ENCODE data around the gene RNU7-1.

RNU7-1 gene

GRCh38 chr12:6919588-6919987 lies 24.0 kb upstream of the RNU7-1 start:
- no peak for FAIRE-seq

- no peak for FAIRE-seq
Observed at GRCh38 chr12:6921539-6921938, 22.1 kb upstream of the RNU7-1 start.

- FAIRE-seq: no peak
Observed at GRCh38 chr12:6921996-6922946, 21.3 kb upstream of the RNU7-1 start.

DNA sequence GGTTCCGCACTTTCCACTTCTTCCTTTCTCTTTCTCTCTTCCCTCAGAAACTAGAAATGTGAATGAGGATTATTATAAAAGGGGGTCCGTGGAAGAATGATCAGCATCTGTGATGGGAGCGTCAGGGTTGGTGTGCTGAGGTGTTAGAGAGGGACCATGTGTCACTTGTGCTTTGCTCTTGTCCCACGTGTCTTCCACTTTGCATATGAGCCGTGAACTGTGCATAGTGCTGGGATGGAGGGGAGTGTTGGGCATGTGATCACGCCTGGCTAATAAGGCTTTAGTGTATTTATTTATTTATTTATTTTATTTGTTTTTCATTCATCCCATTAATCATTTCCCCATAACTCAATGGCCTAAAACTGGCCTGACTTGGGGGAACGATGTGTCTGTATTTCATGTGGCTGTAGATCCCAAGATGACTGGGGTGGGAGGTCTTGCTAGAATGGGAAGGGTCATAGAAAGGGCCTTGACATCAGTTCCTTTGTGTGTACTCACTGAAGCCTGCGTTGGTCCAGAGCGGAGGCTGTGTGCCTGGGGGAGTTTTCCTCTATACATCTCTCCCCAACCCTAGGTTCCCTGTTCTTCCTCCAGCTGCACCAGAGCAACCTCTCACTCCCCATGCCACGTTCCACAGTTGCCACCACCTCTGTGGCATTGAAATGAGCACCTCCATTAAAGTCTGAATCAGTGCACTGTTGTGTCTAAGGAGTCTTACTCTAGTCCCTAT lies 20.4 kb upstream of the RNU7-1 start:
- no peak for FAIRE-seq

- no peak for FAIRE-seq
Observed at GRCh38 chr12:6923851-6924250, 19.8 kb upstream of the RNU7-1 start.

- FAIRE-seq: no peak
Observed at GRCh38 chr12:6925239-6925539, 18.4 kb upstream of the RNU7-1 start.

DNA sequence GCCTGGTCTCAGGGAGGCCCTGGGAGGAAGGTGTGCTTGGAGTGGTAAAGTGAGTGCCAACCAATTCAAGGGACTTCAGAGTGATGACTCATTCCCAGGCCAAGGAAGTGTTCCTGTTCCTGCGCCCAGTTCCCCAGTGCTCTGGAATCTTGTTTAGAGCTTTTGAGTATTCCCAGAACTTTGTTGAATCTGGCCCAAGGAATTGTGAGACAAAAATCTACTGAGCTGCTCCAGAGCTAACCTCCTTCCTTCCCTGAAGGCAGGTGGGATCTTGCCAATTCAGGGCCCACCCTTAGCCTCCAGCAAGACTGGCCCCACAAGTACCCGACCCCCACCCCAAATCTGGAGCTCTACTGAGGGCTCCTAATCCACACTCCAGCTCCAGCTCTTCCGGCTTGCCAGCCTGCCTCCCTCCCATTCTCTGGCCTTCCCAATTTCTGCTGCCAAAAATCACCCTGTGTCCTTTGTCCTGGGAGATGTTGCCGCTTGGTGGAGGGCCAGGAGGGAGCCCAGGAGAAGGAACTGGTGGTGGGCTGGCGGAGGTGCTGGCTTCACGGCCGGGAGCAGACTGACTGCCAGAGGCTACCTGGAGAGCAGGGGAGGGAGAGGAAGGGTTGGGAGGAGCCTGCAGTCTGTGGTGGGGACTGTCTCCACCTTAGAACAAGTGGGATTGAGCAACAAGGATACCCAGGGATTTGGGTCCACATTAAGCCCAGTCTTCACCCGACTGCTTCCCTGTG lies 17.9 kb upstream of the RNU7-1 start:
- FAIRE-seq: peak; percentile 90

GRCh38 chr12:6927379-6928021 lies 16.1 kb upstream of the RNU7-1 start, which contains the start of gene ATN1:
Gene ATN1 (plus strand): TSS chr12:6927959. CDS start chr12:6934002, 6,043 bp downstream.
- FAIRE-seq: no peak

DNA sequence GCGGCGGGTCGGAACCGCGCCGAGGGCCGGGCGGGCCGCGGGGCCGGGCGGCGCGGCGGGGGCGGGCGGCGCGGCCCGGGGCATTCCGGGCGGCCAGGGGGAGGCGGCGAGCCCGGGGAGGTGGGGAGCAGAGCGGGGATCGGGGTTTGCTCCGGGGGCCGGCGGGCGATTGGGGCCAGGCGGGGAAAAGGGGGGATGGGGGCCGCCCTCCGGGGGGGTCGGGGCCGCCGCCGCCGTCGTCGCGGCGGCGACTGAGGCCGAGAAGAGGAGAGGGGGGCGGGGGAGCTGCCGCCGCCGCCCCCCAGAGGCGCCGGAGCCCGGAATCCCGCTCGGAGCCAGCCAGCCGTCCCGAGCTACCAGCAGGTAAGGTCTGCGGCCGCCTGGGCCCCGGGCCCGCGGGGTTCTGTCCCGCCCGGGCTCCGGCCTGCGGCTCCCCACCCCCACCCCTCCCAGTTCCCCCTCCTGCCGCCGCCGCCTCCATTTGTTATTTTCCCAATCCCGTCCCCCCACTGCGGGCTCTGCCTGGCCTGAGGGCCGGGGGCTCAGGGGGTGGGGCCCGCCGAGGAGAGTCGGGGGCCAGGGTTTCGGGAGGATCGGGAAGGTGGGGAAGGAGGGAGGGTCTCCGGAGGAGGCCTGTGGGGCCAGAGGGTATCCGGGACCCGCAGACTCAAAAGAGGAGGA lies 15.5 kb upstream of the RNU7-1 start:
- FAIRE-seq: no peak

DNA sequence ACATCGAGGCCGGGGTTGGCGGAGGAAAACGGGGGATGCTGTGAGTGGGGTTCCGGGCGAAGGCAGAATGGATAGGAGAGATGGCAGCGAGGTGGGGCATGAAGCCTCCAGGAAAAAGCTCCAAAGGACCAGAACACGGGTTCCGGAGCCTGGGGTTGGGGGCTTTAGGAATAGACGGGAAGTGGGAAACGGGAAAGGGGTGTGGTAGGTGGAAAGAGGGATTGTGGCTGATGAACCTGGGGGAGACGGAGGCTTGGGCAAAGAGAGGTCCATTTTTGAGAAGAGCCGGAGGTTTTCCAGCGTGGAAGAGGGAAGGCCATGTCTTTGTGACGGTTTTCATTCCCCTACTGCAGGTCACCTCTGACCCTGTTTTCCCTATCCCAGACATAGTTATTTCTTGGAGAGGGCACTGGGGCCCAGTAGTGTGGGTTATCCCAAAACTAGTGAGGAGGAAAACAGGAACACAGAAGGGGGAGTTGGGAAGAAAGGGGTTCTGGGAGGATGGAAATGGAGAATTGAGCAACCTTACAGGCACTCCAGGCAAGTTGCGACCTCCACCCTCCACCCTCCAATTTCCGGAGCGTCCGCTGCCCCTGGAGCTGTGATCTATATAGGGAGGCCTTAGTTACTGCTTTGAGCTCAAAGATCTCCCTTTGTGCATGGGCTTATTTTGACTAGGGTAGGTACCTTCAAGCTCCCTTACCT lies 14.8 kb upstream of the RNU7-1 start:
- FAIRE-seq: no peak

GRCh38 chr12:6929466-6930452 lies 13.9 kb upstream of the RNU7-1 start:
- FAIRE-seq: no peak

DNA sequence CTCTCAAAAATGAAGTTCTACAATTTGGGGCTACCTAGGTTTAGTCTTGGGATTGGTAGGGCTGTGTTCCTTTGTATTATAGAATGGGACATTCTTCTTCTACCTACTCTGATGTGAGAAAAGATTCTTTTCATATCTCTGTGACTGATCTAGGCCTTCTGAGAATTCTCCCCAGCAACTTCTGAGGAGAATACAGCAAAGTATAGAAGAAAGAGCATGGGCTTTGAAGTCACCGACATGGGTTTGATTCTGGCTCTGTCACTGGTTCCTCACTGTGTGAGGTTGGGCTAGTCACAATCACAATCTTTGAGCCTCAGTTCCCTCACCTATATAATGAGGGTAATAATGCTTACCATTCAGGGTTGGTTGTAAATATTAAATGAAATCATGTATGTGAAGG lies 10.8 kb upstream of the RNU7-1 start:
- no peak for FAIRE-seq

DNA sequence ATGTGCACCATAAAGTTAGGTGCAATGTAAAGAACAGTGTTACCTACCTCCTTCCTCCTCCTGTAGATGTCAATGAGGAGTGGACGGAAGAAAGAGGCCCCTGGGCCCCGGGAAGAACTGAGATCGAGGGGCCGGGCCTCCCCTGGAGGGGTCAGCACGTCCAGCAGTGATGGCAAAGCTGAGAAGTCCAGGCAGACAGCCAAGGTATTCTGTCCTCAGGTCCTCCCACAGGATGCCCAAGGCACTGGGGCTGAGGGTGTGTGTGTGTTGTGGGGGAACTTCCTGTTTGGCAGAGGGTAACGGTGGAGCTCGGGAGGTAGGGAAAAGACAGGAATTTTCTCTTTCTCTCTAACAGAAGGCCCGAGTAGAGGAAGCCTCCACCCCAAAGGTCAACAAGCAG lies 9.5 kb upstream of the RNU7-1 start:
- no peak for FAIRE-seq

DNA sequence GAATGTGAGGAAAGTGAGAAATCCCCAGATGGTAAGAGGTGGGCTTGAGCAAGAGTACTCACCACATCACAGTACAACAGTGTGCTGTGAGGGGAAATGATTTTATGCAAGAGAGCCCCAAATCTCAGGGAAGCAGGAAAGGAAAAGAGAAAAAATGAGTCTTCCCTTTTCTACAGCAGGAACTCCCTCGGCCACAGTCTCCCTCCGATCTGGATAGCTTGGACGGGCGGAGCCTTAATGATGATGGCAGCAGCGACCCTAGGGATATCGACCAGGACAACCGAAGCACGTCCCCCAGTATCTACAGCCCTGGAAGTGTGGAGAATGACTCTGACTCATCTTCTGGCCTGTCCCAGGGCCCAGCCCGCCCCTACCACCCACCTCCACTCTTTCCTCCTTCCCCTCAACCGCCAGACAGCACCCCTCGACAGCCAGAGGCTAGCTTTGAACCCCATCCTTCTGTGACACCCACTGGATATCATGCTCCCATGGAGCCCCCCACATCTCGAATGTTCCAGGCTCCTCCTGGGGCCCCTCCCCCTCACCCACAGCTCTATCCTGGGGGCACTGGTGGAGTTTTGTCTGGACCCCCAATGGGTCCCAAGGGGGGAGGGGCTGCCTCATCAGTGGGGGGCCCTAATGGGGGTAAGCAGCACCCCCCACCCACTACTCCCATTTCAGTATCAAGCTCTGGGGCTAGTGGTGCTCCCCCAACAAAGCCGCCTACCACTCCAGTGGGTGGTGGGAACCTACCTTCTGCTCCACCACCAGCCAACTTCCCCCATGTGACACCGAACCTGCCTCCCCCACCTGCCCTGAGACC lies 8.0 kb upstream of the RNU7-1 start:
- FAIRE-seq: no peak

GRCh38 chr12:6936194-6936635 lies 7.4 kb upstream of the RNU7-1 start:
- FAIRE-seq: no peak

GRCh38 chr12:6936636-6937480 lies 6.8 kb upstream of the RNU7-1 start:
- FAIRE-seq: no peak

DNA sequence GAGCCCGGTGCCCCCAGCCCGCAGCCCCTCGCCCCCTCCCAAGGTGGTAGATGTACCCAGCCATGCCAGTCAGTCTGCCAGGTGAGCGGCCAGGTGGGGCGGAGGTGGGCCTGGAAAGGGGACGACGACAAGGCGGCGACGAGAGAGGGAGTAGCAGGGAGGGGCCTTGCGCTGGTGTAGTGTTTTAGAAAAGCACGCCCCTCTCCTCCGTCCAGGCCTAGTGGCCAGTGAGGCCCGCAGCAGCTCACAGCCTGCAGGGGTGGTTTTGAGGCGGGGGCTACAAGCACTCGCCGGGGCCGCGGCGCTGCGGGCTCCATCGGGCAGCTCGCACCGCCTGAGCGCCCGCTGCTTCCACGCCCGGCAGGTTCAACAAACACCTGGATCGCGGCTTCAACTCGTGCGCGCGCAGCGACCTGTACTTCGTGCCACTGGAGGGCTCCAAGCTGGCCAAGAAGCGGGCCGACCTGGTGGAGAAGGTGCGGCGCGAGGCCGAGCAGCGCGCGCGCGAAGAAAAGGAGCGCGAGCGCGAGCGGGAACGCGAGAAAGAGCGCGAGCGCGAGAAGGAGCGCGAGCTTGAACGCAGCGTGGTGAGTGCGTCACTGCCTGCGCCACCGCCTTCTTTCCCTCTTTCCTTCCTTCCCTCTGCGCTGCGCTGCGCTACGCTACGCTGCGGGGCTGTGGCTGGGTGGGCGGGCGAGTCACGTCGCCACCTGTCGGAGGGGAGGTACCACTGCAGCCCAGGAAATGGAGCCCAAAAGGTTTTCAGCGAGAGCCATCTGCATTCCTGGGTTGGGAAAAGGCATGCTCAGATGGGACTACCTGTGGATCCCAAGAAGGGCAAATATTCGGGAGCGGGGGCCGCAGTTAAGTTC lies 5.9 kb upstream of the RNU7-1 start:
- peak; percentile 98 for FAIRE-seq

All from G401.6 (cell line).